Panc1 (cell line): ENCODE results near the gene ZNF44. TPM values are rescaled to one million over a fixed set of nuclear protein-coding genes. Genes with fewer than 3 reads are reported as not detected.

Experiments used
- ATAC-seq: fragments of 200-7000 bp; cut with Tn5 transposase; 2 replicates; pipeline ENCODE4 v1.9.1; 2020; ENCODE audit warnings: mild to moderate bottlenecking, moderate library complexity
- BruUV-seq: library from RNA; stranded (reverse); fragments of 400-500 nt; replicated peaks from 2 replicates; lab custom pipeline; 2021; lab: Mats Ljungman, UMichigan
- CTCF ChIA-PET: fragments of 300-600 bp; sonication (Branson Sonifier 250); formaldehyde crosslinking; loops from one replicate; lab custom pipeline; 2022; ENCODE audit warnings: antibody characterized with exemption; lab: Charles Lee
- POLR2A ChIA-PET: fragments of 300-600 bp; sonication (Branson Sonifier 250); formaldehyde crosslinking; loops from one replicate; lab custom pipeline; 2022; ENCODE audit warnings: antibody characterized with exemption; lab: Charles Lee
- DNase-seq: peaks from one replicate; pipeline ENCODE4 v3.0.0-alpha.2; 2010; ENCODE audit warnings: low read depth, low spot score
- H3K27ac ChIP-seq: 2 replicates; pipeline ENCODE4 v1.5.1; 2011; ENCODE audit warnings: mild to moderate bottlenecking, low read length, inconsistent platforms
- H3K27me3 ChIP-seq: fragments of 200-500 bp; sonication (Bioruptor generic); 2 replicates; pipeline ENCODE4 v1.6.0; 2014; ENCODE audit warnings: low read length, inconsistent platforms; ENCODE audit not compliant: control insufficient read depth, insufficient read depth
- H3K36me3 ChIP-seq: fragments of 200-500 bp; sonication (Bioruptor generic); 2 replicates; pipeline ENCODE4 v1.5.1; 2014; ENCODE audit warnings: inconsistent platforms, mild to moderate bottlenecking, low read length, moderate library complexity; ENCODE audit not compliant: control insufficient read depth, insufficient read depth
- H3K4me1 ChIP-seq: 2 replicates; pipeline ENCODE4 v1.5.1; 2011; ENCODE audit warnings: inconsistent platforms, mild to moderate bottlenecking, low read length, moderate library complexity; ENCODE audit not compliant: control insufficient read depth, insufficient read depth
- H3K4me3 ChIP-seq, 2 experiments: 2 replicates each; pipeline ENCODE4 v1.5.1; 2011 to 2012; ENCODE audit warnings: low read depth in 2 of 2, low read length in 2 of 2, mild to moderate bottlenecking in 2 of 2, inconsistent platforms in 1 of 2, moderate library complexity in 1 of 2
- H3K9me3 ChIP-seq: fragments of 200-500 bp; sonication (Bioruptor generic); 2 replicates; pipeline ENCODE4 v1.5.1; 2014; ENCODE audit warnings: low read depth, mild to moderate bottlenecking, inconsistent platforms, low read length, moderate library complexity; ENCODE audit not compliant: control insufficient read depth, insufficient read depth
- CTCF ChIP-seq: fragments of 450-650 bp; IDR thresholded peaks from 2 replicates; pipeline ENCODE4 v1.5.1; 2017; ENCODE audit warnings: mild to moderate bottlenecking
- POLR2AphosphoS5 ChIP-seq: IDR thresholded peaks from 2 replicates; pipeline ENCODE4 v1.6.1; 2012; ENCODE audit warnings: mild to moderate bottlenecking, low read depth, low read length, moderate library complexity
- SIN3A ChIP-seq: IDR thresholded peaks from 2 replicates; pipeline ENCODE4 v1.6.1; 2012; ENCODE audit warnings: low read depth, mild to moderate bottlenecking, low read length, moderate library complexity, borderline replicate concordance; ENCODE audit not compliant: insufficient read depth
- TCF7L2 ChIP-seq: IDR thresholded peaks from 2 replicates; pipeline ENCODE4 v1.6.1; 2011; ENCODE audit warnings: mild to moderate bottlenecking, low read depth, low read length, inconsistent platforms
- in situ Hi-C: cut with HindIII; loops from 2 replicates; pipeline ENCODE4 v1.10.0; 2016; ENCODE audit warnings: low sequenced_read_pairs, low pct_unique_long_range_greater_than_20kb
- intact Hi-C: fragments of 100-400 bp; cut with micrococcal nuclease; formaldehyde crosslinking; loops from one replicate; pipeline ENCODE4 v1.10.0; 2022; ENCODE audit not compliant: unreplicated experiment
- total RNA-seq: library from RNA; stranded (reverse); gene quantifications from one replicate; pipeline ENCODE4 v1.2.1, GENCODE V29; 2021; ENCODE audit not compliant: unreplicated experiment
- TF ChIP-seq, protein P1 (sequence below), 2 experiments: IDR thresholded peaks; 2 replicates each; pipeline ENCODE4 v1.6.1; 2011 to 2012; ENCODE audit warnings: low read depth in 2 of 2, control low read depth in 1 of 2, low read length in 1 of 2, mild to moderate bottlenecking in 1 of 2, moderate library complexity in 1 of 2; ENCODE audit not compliant: insufficient read depth in 1 of 2

ZNF44 gene
- total RNA-seq, 1 experiment from 2014 or later, result 5.0 TPM

- ATAC-seq (no peak), DNase-seq (no peak)
- H3K36me3 ChIP-seq, result no peaks in the 10 kb centered on the region
- no TSS peak for BruUV-seq
- POLR2A ChIA-PET, result no interaction called here
- in situ Hi-C loops (no loop called here), intact Hi-C loops (no loop called here)
- no peak overlapping the region for H3K4me3 ChIP-seq
- TF ChIP-seq SIN3A (no peak), CTCF (no peak), POLR2AphosphoS5 (no peak), TCF7L2 (no peak)
- TF ChIP-seq, protein P1, sequence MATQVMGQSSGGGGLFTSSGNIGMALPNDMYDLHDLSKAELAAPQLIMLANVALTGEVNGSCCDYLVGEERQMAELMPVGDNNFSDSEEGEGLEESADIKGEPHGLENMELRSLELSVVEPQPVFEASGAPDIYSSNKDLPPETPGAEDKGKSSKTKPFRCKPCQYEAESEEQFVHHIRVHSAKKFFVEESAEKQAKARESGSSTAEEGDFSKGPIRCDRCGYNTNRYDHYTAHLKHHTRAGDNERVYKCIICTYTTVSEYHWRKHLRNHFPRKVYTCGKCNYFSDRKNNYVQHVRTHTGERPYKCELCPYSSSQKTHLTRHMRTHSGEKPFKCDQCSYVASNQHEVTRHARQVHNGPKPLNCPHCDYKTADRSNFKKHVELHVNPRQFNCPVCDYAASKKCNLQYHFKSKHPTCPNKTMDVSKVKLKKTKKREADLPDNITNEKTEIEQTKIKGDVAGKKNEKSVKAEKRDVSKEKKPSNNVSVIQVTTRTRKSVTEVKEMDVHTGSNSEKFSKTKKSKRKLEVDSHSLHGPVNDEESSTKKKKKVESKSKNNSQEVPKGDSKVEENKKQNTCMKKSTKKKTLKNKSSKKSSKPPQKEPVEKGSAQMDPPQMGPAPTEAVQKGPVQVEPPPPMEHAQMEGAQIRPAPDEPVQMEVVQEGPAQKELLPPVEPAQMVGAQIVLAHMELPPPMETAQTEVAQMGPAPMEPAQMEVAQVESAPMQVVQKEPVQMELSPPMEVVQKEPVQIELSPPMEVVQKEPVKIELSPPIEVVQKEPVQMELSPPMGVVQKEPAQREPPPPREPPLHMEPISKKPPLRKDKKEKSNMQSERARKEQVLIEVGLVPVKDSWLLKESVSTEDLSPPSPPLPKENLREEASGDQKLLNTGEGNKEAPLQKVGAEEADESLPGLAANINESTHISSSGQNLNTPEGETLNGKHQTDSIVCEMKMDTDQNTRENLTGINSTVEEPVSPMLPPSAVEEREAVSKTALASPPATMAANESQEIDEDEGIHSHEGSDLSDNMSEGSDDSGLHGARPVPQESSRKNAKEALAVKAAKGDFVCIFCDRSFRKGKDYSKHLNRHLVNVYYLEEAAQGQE (IDR thresholded peaks at IDR 0.05; ENCODE audit: insufficient read depth in 1 of 2, low read depth in 2 of 2, low read length in 1 of 2), result no peak
- H3K4me1 ChIP-seq, result no peaks in the 10 kb centered on the region
- H3K27me3 ChIP-seq, result no peaks in the 10 kb centered on the region
- no peak overlapping the region for H3K27ac ChIP-seq
- peaks cover 4% of the 10 kb centered on the region; the same call in 1 of the 2 replicates for H3K9me3 ChIP-seq
- CTCF ChIA-PET, result no interaction called here
Observed at GRCh38 chr19:12255372-12255771, 39.3 kb downstream of the ZNF44 start.

DNA sequence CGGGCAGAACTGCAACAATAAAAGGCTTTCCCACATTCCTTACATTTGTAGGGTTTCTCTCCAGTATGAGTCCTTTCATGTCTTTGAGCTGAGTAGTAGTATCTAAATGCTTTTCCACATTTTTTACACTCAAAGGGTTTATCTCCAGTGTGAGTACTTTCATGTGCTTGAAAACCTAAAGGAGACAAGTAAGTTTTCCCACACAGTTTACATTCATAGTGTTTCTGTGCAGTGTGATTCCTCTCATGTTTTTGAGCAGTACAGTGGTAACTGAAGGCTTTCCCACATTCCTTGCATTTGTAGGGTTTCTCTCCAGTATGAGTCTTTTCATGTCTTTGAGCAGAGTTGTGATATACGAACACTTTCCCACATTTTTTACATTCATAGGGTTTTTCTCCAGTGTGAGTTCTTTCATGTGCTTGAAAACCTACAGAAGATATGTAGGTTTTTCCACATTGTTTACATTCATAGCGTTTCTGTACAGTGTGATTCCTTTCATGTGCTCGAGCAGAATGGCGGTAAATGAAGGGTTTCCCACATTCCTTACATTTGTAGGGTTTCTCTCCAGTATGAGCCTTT lies 47.0 kb downstream of the ZNF44 start:
- Histone ChIP-seq H3K27me3 (no peaks in the 10 kb centered on the region), H3K27ac (no peak overlapping the region), H3K9me3 (peaks cover 40% of the 10 kb centered on the region; the same call in 1 of the 2 replicates), H3K36me3 (no peaks in the 10 kb centered on the region), H3K4me1 (no peaks in the 10 kb centered on the region), H3K4me3 (no peak overlapping the region)
- DNase-seq (no peak), ATAC-seq (no peak)
- intact Hi-C loops (no loop called here), in situ Hi-C loops (no loop called here)
- ChIA-PET POLR2A (no interaction called here), CTCF (no interaction called here)
- TF ChIP-seq, protein P1 (IDR thresholded peaks at IDR 0.05; ENCODE audit: insufficient read depth in 1 of 2, low read depth in 2 of 2, low read length in 1 of 2), result no peak
- no peak for TF ChIP-seq CTCF
- TF ChIP-seq POLR2AphosphoS5, result no peak
- TF ChIP-seq SIN3A, result no peak
- TF ChIP-seq TCF7L2, result no peak
- no TSS peak for BruUV-seq
